H1 (cell line): ENCODE results near the gene PPP4R1. TPM values are rescaled to one million over a fixed set of nuclear protein-coding genes. Genes with fewer than 3 reads are reported as not detected.

Source experiments
- JUND ChIP-seq: IDR thresholded peaks from 2 replicates; pipeline ENCODE4 v1.6.1; 2011; ENCODE audit warnings: mild to moderate bottlenecking, improper control_type of control experiment, low read length
- RAD21 ChIP-seq, 2 experiments: IDR thresholded peaks in 1 of 2; conservative IDR thresholded peaks in 1 of 2; 2 replicates each; pipeline ENCODE4 v1.6.1; 2011; ENCODE audit warnings: low read depth in 2 of 2, low read length in 2 of 2, improper control_type of control experiment in 1 of 2, inconsistent platforms in 1 of 2, mild to moderate bottlenecking in 1 of 2, moderate library complexity in 1 of 2
- SRF ChIP-seq: IDR thresholded peaks from 2 replicates; pipeline ENCODE4 v1.6.1; 2011; ENCODE audit warnings: mild to moderate bottlenecking, low read depth, low read length, moderate library complexity
- YY1 ChIP-seq: IDR thresholded peaks from 2 replicates; pipeline ENCODE4 v1.6.1; 2011; ENCODE audit warnings: low read depth, mild to moderate bottlenecking, low read length
- polyA plus RNA-seq, 7 experiments: library from polyadenylated mRNA; depleted of rRNA in 3 of 7; stranded (reverse) in 5 of 7; unstranded in 2 of 7; fragments of >200 nt in 5 of 7; fragments of 200-250 nt in 2 of 7; gene quantifications; 1 replicate in 5 of 7; 2 replicates in 1 of 7; 4 replicates in 1 of 7; pipeline versions ENCODE4 v1.2.1 to v1.2.3, GENCODE V29; 2011 to 2013; ENCODE audit warnings: missing spikeins in 2 of 7, mixed read lengths in 2 of 7
- total RNA-seq: library from RNA; stranded (reverse); fragmentation: NEBNext Ultra II Directional; extraction: Animal tissue kit (Norgen Biotek cat#: 25700); gene quantifications from 2 replicates; pipeline ENCODE4 v1.2.1, GENCODE V29; 2021
- TF ChIP-seq, protein P1 (sequence below), 3 experiments: IDR thresholded peaks; 1 replicate in 2 of 3; 2 replicates in 1 of 3; pipeline versions ENCODE4 v1.5.1 to v1.6.1; 2011; ENCODE audit warnings: low read length in 3 of 3, mild to moderate bottlenecking in 3 of 3, inconsistent platforms in 2 of 3, low read depth in 1 of 3, moderate library complexity in 1 of 3; ENCODE audit not compliant: insufficient read depth in 1 of 3; ENCODE audit errors: control extremely low read depth in 1 of 3

The PPP4R1 gene
- total and polyA plus RNA-seq, 2 of the 8 experiments (the other 6 are each of a cell fraction or from before 2014, with no cell fraction given), result 67.4 to 96.1 TPM

DNA sequence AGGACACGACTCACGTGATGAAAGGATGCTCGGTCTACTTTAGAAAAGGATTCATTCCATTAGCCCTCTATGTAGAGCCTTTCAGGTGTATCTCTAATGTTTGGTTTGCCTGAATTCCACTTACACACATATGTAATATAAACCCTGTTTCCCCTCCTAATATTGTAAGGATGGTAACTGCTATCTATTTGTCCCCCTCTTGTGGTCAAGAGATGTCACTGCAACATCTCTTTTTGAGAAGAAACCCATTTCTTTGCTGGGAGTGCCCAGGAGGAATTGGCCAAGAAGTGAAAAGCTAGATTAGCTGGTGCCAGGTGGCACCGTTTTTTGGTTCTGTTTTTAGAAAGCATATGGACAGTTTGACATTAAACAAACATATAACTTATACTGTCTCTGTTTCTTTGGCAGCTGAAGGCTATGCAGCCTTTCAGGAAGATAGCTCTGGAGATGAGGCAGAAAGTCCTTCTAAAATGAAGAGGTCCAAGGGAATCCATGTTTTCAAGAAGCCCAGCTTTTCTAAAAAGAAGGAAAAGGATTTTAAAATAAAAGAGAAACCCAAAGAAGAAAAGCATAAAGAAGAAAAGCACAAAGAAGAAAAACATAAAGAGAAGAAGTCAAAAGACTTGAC is 97.8 kb downstream of the PPP4R1 start (continued):
- TF ChIP-seq, protein P1, sequence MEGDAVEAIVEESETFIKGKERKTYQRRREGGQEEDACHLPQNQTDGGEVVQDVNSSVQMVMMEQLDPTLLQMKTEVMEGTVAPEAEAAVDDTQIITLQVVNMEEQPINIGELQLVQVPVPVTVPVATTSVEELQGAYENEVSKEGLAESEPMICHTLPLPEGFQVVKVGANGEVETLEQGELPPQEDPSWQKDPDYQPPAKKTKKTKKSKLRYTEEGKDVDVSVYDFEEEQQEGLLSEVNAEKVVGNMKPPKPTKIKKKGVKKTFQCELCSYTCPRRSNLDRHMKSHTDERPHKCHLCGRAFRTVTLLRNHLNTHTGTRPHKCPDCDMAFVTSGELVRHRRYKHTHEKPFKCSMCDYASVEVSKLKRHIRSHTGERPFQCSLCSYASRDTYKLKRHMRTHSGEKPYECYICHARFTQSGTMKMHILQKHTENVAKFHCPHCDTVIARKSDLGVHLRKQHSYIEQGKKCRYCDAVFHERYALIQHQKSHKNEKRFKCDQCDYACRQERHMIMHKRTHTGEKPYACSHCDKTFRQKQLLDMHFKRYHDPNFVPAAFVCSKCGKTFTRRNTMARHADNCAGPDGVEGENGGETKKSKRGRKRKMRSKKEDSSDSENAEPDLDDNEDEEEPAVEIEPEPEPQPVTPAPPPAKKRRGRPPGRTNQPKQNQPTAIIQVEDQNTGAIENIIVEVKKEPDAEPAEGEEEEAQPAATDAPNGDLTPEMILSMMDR (IDR thresholded peaks at IDR 0.05; ENCODE audit: control extremely low read depth in 1 of 3, insufficient read depth in 1 of 3, low read depth in 1 of 3, low read length in 3 of 3), result peak in 2 of 3 experiments; percentile 63 to 84; a peak in 3 of 4 replicates
- no peak for TF ChIP-seq SRF
- TF ChIP-seq YY1, result no peak
- TF ChIP-seq JUND, result no peak
- peak; percentile 82 to 88 for TF ChIP-seq RAD21 (IDR thresholded peaks at IDR 0.05 in 1 of 2, conservative IDR thresholded peaks at IDR 0.05 in 1 of 2; ENCODE audit: low read depth in 2 of 2, low read length in 2 of 2)
- TF ChIP-seq, all 59 proteins: peak for 2
